HepG2 (cell line): ENCODE measurements around the gene FBXO2. TPM values are rescaled to one million over a fixed set of nuclear protein-coding genes. Genes with fewer than 3 reads are reported as not detected.
A peak's percentile ranks its signal among the peaks of the same experiment; 100 is the strongest.

ENCODE experiments used
- AHDC1 ChIP-seq: sonication (generic); formaldehyde crosslinking; IDR thresholded peaks from 2 replicates; pipeline ENCODE4 v1.5.1; 2020; ENCODE audit warnings: mild to moderate bottlenecking, missing genetic modification reagents, borderline replicate concordance
- ISX ChIP-seq: sonication (generic); formaldehyde crosslinking; conservative IDR thresholded peaks from 2 replicates; pipeline ENCODE4 v1.5.0; 2020; ENCODE audit warnings: missing genetic modification reagents
- KDM5B ChIP-seq: sonication (generic); formaldehyde crosslinking; IDR thresholded peaks from 2 replicates; pipeline ENCODE4 v1.4.0; 2020; ENCODE audit warnings: missing genetic modification reagents, mild to moderate bottlenecking, borderline replicate concordance
- NFIB ChIP-seq: sonication (generic); formaldehyde crosslinking; IDR thresholded peaks from 2 replicates; pipeline ENCODE4 v1.9.0; 2021; ENCODE audit warnings: missing genetic modification reagents, mild to moderate bottlenecking, borderline replicate concordance
- PAWR ChIP-seq: sonication (generic); formaldehyde crosslinking; IDR thresholded peaks from 2 replicates; pipeline ENCODE4 v1.4.0; 2020; ENCODE audit warnings: missing genetic modification reagents, mild to moderate bottlenecking, borderline replicate concordance
- YY1 ChIP-seq: IDR thresholded peaks from 2 replicates; pipeline ENCODE4 v1.6.1; 2011; ENCODE audit warnings: low read length, low read depth, moderate library complexity, mild to moderate bottlenecking; ENCODE audit not compliant: insufficient read depth, insufficient replicate concordance
- ZIK1 ChIP-seq: sonication (generic); formaldehyde crosslinking; IDR thresholded peaks from 2 replicates; pipeline ENCODE4 v1.5.0; 2020; ENCODE audit warnings: mild to moderate bottlenecking, low read depth, missing genetic modification reagents, borderline replicate concordance
- ZNF136 ChIP-seq: sonication (generic); formaldehyde crosslinking; IDR thresholded peaks from 2 replicates; pipeline ENCODE4 v1.8.1; 2022; ENCODE audit warnings: low read depth, mild to moderate bottlenecking, moderate library complexity, missing genetic modification reagents
- ZNF441 ChIP-seq: sonication (generic); formaldehyde crosslinking; IDR thresholded peaks from 2 replicates; pipeline ENCODE4 v1.7.0; 2021; ENCODE audit warnings: missing genetic modification reagents, borderline replicate concordance
- ZNF510 ChIP-seq: sonication (generic); formaldehyde crosslinking; IDR thresholded peaks from 2 replicates; pipeline ENCODE4 v1.4.0; 2020; ENCODE audit warnings: low read depth, mild to moderate bottlenecking, missing genetic modification reagents
- polyA plus RNA-seq, 8 experiments: library from polyadenylated mRNA; depleted of rRNA in 3 of 8; stranded (reverse) in 7 of 8; unstranded in 1 of 8; fragments of >200 nt; fragmentation: Illumina TruSeq in 4 of 8; extraction: Trizol in 4 of 8; gene quantifications; 2 replicates each; pipeline versions ENCODE4 v1.2.1 to v1.2.3, GENCODE V29; 2011 to 2016; ENCODE audit warnings: low read depth in 4 of 8, missing spikeins in 1 of 8, mixed read lengths in 1 of 8; ENCODE audit not compliant: insufficient read depth in 1 of 8
- total RNA-seq, 5 experiments: library from RNA; depleted of rRNA; stranded (reverse); fragments of >200 nt; fragmentation: Illumina TruSeq; extraction: Trizol; gene quantifications; 2 replicates each; pipeline ENCODE4 v1.2.3, GENCODE V29; 2016; ENCODE audit warnings: low read depth in 1 of 5
- TF ChIP-seq, protein P1 (sequence below): sonication (generic); formaldehyde crosslinking; IDR thresholded peaks from 2 replicates; pipeline ENCODE4 v1.4.0; 2020; ENCODE audit warnings: missing genetic modification reagents, borderline replicate concordance
- TF ChIP-seq, protein P2 (sequence below): sonication (generic); formaldehyde crosslinking; IDR thresholded peaks from 2 replicates; pipeline ENCODE4 v1.9.0; 2022; ENCODE audit warnings: missing genetic modification reagents, mild to moderate bottlenecking, borderline replicate concordance
- TF ChIP-seq, protein P3 (sequence below): sonication (generic); formaldehyde crosslinking; IDR thresholded peaks from 2 replicates; pipeline ENCODE4 v1.4.0; 2020; ENCODE audit warnings: missing genetic modification reagents
- TF ChIP-seq, protein P4 (sequence below): IDR thresholded peaks from 2 replicates; pipeline ENCODE4 v1.6.1; 2018; ENCODE audit warnings: missing genetic modification reagents, mild to moderate bottlenecking, missing compliant biosample characterization

Gene FBXO2
- total and polyA plus RNA-seq, 2 of the 13 experiments (the other 11 are each of a cell fraction or from before 2014, with no cell fraction given): 79.3 to 112 TPM

- TF ChIP-seq AHDC1 (CRISPR knock-in tag) (no peak), YY1 (peak; percentile 44), KDM5B (CRISPR knock-in tag) (no peak; the same call in 1 of the 2 replicates), ZNF510 (CRISPR knock-in tag) (no peak), PAWR (CRISPR knock-in tag) (no peak), ZNF441 (CRISPR knock-in tag) (no peak), ISX (CRISPR knock-in tag) (no peak), NFIB (CRISPR knock-in tag) (no peak), ZIK1 (no peak), ZNF136 (CRISPR knock-in tag) (no peak)
- TF ChIP-seq, protein P1, sequence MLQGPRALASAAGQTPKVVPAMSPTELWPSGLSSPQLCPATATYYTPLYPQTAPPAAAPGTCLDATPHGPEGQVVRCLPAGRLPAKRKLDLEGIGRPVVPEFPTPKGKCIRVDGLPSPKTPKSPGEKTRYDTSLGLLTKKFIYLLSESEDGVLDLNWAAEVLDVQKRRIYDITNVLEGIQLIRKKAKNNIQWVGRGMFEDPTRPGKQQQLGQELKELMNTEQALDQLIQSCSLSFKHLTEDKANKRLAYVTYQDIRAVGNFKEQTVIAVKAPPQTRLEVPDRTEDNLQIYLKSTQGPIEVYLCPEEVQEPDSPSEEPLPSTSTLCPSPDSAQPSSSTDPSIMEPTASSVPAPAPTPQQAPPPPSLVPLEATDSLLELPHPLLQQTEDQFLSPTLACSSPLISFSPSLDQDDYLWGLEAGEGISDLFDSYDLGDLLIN (CRISPR knock-in tag): no peak
- TF ChIP-seq, protein P2, sequence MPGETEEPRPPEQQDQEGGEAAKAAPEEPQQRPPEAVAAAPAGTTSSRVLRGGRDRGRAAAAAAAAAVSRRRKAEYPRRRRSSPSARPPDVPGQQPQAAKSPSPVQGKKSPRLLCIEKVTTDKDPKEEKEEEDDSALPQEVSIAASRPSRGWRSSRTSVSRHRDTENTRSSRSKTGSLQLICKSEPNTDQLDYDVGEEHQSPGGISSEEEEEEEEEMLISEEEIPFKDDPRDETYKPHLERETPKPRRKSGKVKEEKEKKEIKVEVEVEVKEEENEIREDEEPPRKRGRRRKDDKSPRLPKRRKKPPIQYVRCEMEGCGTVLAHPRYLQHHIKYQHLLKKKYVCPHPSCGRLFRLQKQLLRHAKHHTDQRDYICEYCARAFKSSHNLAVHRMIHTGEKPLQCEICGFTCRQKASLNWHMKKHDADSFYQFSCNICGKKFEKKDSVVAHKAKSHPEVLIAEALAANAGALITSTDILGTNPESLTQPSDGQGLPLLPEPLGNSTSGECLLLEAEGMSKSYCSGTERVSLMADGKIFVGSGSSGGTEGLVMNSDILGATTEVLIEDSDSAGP (CRISPR knock-in tag): peak; percentile 87
- TF ChIP-seq, protein P3, sequence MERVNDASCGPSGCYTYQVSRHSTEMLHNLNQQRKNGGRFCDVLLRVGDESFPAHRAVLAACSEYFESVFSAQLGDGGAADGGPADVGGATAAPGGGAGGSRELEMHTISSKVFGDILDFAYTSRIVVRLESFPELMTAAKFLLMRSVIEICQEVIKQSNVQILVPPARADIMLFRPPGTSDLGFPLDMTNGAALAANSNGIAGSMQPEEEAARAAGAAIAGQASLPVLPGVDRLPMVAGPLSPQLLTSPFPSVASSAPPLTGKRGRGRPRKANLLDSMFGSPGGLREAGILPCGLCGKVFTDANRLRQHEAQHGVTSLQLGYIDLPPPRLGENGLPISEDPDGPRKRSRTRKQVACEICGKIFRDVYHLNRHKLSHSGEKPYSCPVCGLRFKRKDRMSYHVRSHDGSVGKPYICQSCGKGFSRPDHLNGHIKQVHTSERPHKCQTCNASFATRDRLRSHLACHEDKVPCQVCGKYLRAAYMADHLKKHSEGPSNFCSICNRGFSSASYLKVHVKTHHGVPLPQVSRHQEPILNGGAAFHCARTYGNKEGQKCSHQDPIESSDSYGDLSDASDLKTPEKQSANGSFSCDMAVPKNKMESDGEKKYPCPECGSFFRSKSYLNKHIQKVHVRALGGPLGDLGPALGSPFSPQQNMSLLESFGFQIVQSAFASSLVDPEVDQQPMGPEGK (CRISPR knock-in tag): peak; percentile 91
- TF ChIP-seq, protein P4, sequence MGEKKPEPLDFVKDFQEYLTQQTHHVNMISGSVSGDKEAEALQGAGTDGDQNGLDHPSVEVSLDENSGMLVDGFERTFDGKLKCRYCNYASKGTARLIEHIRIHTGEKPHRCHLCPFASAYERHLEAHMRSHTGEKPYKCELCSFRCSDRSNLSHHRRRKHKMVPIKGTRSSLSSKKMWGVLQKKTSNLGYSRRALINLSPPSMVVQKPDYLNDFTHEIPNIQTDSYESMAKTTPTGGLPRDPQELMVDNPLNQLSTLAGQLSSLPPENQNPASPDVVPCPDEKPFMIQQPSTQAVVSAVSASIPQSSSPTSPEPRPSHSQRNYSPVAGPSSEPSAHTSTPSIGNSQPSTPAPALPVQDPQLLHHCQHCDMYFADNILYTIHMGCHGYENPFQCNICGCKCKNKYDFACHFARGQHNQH: no peak
These were observed 27.0 kb upstream of the FBXO2 start, which contains the start of gene MAD2L2 (continued) for GRCh38 chr1:11681071-11681771.
